ENCODE data around the gene CIB2.

The CIB2 gene

DNA sequence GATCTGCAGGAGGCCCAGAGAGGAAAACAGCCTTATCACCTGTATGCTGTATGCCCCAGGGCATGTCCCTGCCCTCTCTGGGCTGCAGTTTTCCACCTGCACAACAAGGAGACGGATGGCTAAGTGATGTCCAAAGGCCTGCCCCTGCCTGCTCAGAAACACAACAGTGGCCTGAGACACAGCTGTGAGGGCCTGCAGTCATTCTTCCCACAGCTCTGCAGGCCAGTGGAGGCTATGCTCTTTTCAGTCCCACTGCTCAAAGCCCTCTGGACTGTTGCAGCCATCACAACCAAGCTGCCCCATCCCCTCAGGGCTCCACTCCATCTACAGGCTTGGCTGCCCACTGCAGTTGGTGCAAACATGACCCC is 48.5 kb downstream of the CIB2 start:
- FAIRE-seq: no peak

DNA sequence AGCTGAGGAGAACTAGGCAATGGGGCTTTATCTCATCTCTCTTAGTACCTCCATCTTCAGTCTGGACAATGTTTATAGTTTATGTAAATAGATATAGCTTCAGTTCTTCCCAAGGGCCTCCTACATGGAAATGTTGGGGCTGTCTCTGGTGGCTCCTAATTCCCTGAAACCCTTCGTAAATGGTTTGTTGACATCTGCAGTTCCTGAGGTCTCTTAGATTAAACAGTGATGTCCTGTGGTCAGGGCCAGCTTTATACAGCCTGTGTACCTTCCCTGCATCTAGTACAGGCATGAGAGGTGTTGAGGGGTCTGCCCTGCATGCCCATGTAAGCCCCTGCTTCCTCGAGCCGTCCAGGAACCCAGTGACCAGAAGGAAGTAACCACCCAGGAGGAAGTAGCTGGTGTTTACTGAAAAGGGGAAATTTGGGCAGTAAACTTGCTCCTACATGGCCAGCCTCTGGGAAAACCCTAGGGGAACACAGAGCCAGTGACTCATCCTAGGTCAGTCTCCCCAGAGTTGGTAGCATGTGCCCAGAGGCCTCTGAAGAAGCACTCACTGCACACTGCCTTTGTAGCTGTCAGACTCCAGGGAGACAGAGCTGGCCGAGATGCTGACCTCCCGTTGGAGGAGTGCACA is 49.0 kb downstream of the CIB2 start:
- FAIRE-seq: no peak

DNA sequence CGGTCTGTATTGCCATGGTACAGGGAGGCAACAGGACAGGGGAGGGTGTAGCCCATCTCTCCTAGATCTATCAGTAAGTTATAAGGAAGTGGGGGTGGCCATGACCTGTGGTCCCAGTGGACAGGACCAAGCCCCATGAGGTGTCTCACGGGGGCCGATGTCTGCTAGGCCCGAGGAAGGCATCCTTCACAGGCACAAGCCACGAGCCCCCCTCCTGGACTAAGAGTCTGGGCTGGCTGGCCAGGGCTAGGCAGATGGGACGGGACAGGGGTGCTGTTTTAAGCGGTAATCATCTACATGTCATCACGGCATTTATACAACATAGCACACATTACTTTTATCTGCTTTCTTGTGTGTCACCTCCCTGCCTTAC is 51.2 kb downstream of the CIB2 start:
- FAIRE-seq: no peak

DNA sequence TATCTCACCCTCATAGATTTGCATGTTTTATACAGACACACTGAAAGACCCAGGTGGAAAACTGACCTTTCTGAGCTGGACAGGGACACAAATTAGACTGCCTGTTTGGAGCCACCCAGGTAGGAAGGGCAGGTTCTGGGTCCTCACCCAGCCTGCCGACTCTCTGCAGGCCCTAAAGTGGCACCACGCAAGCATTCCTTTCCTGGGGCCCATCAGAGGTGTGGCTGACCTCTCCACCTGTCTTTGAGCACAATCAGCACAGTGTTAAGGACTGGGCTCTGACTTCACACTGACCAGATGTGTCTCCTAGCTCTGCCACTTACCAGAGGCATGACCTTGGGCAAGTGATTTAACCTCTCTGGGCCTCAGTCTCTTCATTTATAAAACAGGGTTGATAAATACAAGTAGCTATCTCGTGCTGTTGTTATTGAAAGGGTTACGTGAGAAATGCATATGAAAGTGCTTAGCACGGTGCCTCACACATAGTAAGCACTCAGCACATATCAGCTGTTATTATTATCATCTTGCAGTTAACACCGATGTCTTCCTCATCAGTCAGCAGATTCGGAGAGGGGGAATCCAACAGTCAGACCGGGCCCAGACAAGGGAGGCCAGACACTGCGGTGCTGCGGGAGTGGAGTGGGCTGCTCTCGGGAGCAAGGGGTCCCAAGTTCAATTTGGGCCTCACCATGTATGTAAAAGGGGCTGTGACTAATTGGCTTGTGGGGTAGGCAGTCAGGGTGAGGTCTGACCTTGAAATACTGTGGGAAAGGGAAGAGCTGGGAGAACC is 51.8 kb downstream of the CIB2 start:
- no peak for FAIRE-seq

DNA sequence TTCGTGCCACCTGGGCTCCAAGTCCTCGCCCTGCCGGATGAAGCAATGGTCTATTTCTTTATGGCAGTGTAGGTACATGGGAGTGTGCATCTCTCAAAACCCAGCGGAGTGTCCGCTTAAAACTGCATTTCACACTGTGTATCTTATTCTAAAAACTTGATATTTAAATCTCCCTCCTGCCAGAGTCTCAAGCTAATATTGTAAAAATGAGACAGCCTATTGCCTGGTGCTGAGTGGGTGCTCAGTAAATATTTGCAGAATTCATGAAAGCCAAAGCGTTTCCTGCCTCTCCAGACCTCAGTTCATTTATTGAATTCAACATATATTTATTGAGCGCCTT is 53.4 kb downstream of the CIB2 start:
- no peak for FAIRE-seq

DNA sequence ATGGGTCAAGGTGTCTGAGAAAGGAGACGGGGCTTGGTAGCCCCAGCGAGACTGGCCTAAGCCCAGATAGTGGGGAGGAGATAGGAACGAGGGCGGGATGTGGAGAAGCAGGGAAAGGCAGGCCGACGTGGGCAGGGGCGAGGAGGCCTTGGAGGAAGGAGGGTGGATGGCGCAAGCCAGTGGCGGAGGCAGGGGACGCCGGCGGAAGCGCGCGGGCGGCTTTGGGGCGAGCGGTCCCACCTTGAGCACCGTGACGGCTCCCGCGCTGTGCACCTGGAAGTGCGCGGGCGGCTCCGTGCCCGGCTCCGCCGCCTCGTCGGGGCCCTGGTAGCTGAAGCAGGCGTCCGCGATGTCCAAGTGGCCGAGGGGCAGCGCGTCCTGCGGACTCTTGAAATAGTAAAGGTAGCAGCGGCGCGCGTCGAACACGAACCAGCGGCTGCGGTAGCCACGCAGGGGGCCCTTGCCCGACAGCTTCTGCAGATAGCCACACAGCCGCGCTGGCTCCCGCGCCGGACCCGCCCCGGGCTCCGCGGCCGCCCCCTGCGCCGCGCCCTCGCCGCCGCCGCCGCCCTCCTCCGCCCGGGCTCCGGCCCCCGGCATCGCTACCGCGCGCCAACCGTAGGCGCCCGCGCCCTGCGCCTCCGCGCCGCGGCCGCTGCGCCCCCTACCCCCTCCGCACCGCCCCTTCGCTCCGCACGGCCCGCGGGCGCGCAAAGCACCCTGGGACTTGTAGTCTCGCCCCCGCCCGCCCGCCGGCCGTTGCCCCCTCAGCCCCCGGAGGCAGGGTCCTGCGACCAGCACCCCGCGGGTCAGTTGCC is 54.0 kb downstream of the CIB2 start, which contains the start of gene TBC1D2B:
TBC1D2B (minus strand) TSS at position 659 of the 818 bp plus-strand sequence; CDS start at position 600, 59 bp downstream.
- FAIRE-seq: no peak

DNA sequence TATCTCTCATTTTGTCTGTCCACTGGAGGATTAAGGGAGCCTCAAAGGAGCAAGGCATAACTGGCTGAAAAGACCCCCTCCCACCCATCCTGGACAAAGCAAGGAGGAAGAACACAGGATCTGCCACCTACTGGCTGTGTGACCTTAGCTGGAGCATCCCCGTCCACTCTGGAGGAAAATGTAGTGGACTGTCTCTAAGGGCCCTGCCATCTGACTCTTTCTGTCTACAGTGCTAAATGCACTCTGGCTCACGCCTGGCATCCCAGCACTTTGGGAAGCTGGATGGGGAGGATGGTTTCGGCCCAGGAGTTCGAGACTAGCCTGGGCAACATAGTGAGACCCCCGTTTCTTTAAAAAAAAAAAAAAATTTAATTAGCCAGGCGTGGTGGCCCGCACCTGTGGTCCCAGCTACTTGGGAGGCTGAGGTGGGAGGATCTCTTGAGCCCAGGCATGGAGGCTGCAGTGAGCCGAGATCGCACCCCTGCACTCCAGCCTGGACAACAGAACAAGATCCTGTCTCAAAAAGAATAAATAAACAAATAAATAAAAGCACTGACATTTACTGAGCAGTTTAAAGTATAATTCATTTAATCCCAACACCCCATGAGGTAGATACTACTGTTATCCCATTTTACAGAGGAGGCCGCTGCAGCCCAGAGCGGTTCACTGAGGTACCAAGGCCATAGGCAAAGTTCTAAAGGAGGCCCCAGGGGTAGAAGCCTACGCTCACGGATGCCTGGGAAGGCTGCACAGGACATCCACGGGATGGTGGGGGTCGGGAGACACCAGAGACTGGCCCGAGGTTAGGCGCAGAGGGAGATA is 54.8 kb downstream of the CIB2 start:
- no peak for FAIRE-seq

DNA sequence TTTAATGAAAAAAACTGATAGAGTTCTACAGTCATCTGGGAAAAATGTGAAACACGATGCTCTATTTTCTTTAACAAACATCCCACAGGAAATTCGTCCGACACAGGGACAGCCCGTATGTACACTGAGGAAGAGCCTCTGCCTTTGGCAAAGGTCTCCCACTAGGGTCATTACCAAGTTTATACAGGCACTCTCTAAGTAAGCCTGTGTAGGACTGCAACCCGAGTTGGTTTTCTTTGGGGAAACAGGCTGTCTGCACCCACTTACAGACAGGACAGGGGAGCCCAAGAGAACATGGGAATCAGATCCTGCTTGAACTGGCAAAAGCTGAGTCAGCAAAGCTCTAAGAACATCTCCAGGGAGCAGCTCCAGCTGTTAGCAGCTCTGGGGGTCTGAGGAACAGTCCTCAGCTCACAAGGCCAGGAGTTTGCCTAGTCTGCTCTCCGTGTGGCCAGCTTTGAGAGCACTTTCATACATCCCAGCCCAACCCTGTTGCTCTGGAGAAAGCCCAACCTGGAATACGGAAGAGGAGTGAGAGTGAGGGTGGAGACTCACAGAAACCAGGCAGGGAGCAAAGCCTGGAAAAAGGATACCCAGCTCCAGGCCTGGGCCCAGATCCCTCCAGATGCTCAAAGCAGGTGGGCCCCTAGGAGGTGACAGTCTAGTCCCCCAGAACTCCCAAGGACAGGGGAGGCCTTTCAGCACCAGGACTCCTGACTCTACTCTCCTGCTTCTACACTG is 55.6 kb downstream of the CIB2 start:
- FAIRE-seq: no peak

DNA sequence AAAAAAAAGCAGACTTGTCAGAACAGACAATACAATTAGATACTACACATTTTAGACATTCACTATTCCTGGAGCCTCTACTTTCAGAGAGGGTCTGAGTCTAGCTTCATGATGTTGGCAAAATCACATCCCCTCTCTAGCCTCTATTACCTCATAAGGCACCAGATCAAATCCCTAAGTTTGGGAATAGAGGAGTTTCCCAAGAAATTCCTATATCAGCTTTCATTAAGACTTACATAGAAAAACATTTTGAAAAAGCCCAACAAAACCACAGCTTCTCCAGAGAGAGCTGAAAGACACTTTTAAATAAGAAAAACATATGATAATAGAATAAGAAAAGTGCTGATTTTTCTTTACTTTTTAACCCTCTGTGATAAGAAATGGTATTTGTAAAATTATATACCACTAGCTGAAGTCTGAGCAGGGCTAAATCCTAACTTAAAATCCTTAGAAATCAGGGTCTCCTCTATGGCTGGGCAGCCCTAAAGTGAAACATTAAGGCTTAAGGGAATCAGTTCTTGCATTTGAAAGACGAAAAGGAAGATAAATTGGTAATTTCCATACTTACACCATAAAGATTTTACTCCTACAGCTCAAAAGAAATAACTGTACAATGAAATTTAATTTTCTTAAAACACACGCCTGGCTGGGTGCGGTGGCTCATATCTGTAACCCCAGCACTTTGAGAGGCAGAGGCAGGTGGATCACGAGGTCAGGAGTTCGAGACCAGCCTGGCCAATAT is 58.0 kb downstream of the CIB2 start:
- FAIRE-seq: no peak

DNA sequence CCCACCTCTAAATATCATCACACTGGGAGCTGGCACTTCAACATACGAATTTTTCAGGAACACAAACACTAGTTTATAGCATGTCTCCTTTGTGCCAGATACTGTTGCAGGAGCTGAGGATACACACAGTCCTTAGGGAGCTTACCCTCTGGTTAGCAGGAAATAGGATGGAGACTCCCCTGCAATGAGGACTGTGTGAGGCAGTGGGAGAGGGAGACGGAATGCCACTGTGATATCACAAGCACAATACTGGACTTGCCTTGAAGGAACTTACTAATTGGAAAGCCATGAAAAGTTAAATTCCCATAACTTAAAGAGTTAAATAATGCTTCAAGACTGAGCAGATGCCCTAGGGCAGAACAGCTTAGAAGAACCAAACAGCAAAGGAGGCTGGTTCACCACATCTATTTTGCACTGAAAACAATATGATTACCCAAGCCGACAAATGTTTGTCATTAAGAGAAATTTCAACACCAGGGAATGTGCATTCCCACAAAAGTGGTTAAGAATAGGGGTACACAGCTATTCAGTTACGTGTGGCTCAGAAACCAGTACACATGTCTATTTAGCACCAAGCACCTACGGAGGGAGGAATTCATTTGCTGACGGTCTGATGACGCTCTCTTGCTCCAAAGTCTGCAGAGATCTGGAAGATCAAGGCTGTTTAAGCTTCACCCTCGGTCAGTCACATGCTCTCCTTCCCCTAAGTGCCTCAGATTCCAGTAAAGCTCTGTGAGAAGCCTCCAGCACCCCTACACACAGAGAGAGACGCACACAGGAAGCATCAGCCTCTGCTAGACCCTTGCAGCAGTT is 59.0 kb downstream of the CIB2 start:
- FAIRE-seq: no peak

DNA sequence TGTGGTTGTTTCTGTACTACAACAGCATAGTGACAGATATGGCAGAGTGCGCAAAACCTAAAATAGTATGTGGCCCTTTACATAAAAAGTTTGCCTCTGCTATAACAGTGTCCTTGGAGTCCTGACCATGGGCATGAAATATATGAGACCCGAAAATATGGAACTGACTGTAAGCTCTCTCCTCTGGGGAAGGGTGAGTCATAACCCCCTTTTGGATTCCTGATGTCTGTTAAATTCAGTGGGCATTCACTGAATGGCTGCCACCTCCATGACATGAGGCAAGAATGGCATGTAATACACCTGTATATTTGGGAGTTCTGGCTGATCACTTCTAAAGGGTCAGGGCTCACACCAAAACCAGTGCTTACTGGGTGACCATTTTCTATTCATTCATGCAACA is 59.9 kb downstream of the CIB2 start:
- FAIRE-seq: no peak

DNA sequence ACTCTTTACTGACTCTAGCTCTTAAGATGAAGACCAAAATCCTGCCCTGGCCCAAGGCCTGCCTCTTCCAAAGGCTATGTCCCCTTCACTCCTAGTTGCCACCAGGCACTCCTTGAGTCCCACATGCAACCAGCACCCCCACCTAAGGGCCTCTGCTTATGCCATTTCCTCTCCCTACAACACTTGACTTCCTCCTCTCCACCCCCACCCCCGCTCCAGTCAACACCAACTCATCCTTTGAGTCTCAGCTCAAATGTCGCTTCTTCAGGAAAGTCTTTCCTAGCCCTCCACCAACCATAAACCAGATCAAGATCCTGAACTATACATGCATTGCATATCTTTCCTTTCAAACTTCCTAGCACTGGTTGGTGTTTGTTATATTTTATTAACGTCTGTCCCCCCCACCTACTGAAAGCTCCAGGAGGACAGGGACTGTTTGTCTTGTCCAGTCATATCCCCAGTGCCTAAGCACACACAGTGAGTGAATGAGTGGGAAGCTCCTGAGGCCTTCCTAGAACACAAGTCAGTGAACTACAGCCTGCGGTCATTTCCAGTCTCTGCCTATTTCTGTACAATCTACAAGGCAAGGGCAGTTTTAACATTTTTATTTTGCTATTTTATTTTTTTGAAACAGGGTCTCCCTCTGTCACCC is 61.1 kb downstream of the CIB2 start:
- no peak for FAIRE-seq

DNA sequence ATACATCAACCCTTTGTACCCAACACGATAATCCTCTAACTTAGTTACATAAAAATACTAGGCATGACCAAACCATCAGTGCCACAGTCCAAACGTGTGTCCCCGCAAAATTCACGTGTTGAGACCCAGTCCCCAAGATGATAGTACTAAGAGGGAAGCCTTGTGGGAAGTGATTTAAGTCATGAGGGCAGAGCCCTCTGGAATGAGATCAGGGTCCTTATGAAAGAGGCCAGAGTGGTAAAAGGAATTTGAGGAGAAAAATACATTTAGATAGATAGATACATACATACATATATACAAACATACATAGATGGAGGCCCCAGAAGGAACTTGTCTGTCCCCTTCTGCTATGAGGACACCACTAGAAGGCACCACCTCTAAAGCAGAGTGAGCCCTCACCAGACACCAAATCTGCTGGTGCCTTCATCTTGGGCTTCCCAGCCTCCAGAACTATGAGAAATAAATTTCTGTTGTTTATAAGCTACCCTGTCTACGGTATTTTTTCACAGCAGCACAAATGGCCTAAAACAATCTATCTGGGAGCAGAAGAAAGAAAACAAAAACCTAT is 61.7 kb downstream of the CIB2 start:
- no peak for FAIRE-seq

DNA sequence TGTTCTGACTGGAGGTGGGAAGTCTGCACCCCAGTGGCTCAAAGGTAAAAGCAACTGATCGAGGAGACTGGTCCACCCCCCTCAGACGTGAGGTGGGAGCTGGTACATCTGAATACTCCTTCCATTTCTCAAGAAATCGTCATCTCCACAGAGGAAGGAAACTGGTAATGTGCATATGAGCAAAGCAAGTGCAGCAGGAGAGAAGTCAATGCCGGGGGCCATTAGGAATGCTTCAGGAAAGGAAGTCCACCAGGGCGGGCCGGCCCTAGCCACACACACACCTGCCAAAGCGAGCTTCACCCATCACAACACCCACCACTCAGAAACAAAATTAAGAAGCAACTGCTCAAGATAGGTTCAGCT is 62.2 kb downstream of the CIB2 start:
- no peak for FAIRE-seq

DNA sequence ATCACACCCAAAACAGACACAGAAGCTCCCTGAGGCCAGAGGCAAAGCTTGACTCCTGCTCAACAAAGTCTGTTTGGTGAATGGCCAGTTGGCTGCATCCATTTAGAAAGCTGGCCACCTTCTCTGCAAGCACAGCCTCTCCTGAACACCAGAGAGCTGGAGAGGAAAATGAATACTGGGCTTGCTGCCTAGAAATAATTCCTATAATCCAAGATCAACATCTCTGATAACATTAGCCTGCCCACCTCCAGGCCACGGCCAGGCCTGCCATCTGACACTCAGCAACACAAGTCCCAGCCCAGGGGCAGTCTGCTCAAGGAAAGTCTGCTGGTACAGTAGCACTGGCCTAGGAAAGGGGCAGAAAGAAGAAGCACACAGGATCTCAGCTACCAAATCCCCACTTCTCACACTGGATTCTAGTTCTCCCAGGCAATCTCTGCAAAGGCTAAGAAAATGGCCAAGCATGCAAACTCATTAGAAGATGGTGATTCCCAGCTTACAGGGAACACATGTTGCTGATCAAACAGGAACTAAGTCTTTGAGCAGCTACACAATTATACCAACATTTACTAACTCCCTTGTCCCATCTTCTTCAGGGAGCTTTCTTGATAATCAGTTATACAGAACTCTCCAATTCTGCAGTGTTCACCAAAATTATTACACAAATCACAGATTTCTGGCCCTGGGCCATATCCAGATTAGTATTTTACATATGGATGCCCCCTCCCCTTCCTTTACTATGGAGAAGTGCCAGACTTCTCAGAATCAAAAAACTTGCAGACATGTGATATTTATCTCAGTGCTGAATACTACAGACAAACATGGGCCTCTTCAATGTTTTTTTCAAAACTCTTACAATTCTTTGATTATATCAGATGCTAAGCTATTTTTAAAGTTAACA is 63.7 kb downstream of the CIB2 start:
- FAIRE-seq: no peak

DNA sequence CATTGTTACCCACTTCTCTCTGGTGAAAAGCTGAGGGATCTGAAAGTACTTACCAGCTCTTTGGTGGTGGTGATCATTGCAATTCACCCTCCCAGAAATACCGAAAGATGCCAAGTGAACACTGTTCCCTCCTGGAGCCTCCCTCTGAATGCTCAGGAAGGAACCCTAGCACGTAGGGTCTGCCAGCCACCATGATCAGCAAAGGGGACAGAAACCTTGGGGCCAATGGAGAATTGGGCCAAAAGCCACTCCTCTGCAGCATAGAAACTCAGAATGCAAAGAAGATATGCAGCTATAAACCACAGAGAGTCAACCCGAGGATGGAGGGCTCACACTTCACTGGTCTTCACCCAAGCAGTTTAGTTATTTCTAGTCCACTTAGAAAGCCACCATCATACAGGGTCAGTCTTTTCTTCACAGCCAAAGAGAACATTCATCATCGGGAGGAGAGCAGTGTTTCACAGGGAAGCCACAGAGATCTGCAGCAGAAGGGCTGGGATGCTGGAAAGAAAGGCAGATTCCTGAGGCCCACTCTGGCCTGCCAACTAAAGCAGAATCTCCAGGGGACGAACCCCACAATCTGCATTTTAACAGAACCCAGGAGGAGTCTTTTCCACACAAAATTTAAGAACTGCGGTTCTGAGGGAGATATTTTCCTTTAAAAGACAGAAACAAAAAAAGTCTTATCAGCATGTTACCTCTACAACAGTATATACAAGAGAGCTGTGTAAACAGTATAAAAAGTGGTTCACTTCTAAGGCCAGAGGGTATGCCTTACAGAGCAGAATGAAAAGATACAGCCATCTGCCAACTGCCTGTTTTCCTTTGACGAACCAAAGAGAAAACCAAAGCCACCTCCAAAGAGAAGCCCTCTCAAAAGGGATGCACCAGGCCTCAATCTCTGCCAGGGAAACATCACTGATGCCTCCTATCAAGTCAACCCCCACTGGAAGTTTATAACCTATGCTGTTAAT is 65.0 kb downstream of the CIB2 start:
- FAIRE-seq: no peak

DNA sequence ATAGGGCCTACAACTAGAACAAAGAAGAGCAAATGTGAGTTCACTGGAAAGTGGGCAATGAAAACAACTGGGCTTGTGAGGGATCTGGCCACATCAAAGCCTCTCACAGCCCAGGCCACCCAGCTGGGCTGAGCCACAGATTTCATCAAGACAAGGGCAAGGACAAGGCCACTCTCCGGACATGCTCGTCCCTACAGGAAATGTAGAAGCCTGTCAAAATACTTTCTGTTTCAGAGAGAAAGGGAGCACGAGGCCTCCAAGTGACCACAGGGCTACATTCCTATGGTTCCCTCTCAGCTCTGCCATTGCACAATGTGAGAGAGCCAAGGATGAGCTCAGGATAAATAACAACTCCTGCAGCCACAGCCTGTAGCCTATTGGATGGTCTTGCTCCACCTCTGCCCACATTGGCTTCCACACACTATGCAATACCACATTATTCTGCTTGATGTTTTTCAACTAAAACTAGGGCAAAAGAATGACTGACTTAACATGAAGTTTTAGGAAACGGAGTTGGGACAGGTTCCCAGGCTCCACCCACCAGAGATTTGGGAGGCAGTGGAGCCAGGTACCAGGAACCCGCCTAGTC is 65.9 kb downstream of the CIB2 start:
- FAIRE-seq: no peak
